Muscle layer of duodenum (tissue), 2 donors: ENCODE measurements around the gene POLE3.

Source experiments
- H3K27ac ChIP-seq: one replicate; pipeline ENCODE4 v1.7.0; 2013; ENCODE audit warnings: mild to moderate bottlenecking, low read length
- H3K27me3 ChIP-seq: one replicate; pipeline ENCODE4 v1.7.0; 2013; ENCODE audit warnings: low read depth, mild to moderate bottlenecking, control low read depth, low read length
- H3K36me3 ChIP-seq, 2 donors: one replicate each; pipeline ENCODE4 v1.7.0; 2013; ENCODE audit warnings: low read length in 2 of 2, control low read depth in 1 of 2, mild to moderate bottlenecking in 1 of 2; ENCODE audit not compliant: insufficient read depth in 2 of 2, control insufficient read depth in 1 of 2
- H3K4me1 ChIP-seq, 2 donors: one replicate each; pipeline ENCODE4 v1.7.0; 2013; ENCODE audit warnings: low read length in 2 of 2, mild to moderate bottlenecking in 2 of 2, control low read depth in 1 of 2, moderate library complexity in 1 of 2; ENCODE audit not compliant: insufficient read depth in 2 of 2, control insufficient read depth in 1 of 2
- H3K4me3 ChIP-seq, 2 donors: one replicate each; pipeline ENCODE4 v1.7.0; 2013; ENCODE audit warnings: low read length in 2 of 2, low read depth in 1 of 2, mild to moderate bottlenecking in 1 of 2
- H3K9me3 ChIP-seq, 2 donors: one replicate each; pipeline ENCODE4 v1.7.0; 2013; ENCODE audit warnings: low read length in 2 of 2, control low read depth in 1 of 2, mild to moderate bottlenecking in 1 of 2; ENCODE audit not compliant: control insufficient read depth in 1 of 2
- donor health status: healthy.

POLE3 gene

DNA sequence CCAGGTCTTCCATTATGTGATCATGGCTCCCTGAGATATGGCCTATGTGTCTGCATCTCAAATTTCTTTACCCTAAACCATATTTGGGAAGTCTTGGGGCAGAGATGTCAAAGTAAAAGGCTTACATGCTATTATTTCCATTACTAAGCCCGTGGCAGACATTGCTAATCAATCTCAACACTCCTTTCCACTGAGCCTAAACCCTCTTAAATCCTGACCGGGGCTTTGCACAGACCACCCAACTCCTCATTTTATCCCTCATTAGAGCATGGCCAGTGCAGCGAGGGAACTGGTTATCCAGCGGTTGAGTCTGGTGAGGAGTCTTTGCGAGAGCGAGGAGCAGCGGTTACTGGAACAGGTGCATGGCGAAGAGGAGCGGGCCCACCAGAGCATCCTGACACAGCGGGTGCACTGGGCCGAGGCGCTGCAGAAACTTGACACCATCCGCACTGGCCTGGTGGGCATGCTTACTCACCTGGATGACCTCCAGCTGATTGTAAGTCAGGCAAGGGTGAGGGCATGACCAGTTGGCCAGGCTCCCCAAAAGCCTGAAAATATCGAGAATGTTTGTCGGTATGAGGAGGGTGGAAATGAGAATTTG lies 50.1 kb downstream of the POLE3 start:
- no peak overlapping the region for H3K27ac ChIP-seq
- H3K4me3 ChIP-seq = no peak overlapping the region
- H3K36me3 ChIP-seq = no peaks in the 10 kb centered on the region
- no peaks in the 10 kb centered on the region for H3K4me1 ChIP-seq
- no peaks in the 10 kb centered on the region for H3K27me3 ChIP-seq
- no peaks in the 10 kb centered on the region for H3K9me3 ChIP-seq

DNA sequence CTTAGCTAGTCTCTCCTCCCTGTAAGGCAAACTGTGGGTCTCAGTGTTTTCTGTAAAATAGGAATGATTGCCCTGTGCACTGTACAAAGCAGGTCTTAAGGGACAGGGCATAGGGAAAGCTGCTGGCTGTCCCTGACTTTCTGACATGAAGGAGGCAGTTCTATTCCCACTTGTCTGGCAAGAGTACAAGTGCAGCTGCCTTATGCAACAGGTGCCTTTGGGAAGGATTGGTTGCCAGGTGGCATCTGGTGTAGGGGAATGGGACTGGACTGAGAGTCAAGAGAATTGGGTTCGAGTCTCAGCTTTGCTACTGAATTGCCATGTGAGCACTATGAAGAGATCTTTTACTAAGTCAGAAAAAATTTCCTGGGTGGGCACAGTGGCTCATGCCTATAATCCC lies 51.1 kb downstream of the POLE3 start:
- Histone ChIP-seq H3K4me3 (no peak overlapping the region), H3K27ac (no peak overlapping the region), H3K4me1 (no peaks in the 10 kb centered on the region), H3K27me3 (no peaks in the 10 kb centered on the region), H3K9me3 (no peaks in the 10 kb centered on the region), H3K36me3 (no peaks in the 10 kb centered on the region)
